Mammary epithelial cell (primary cell): Measurements from ENCODE around the gene TRIP12.

Source experiments
- EZH2 ChIP-seq: IDR thresholded peaks from 2 replicates; pipeline ENCODE4 v1.6.1; 2012; ENCODE audit warnings: low read length, inconsistent platforms, borderline replicate concordance
- TF ChIP-seq, protein P1 (sequence below), 2 donors: IDR thresholded peaks in 1 of 2; conservative IDR thresholded peaks in 1 of 2; 2 replicates each; pipeline ENCODE4 v1.5.1; 2011 to 2012; ENCODE audit warnings: inconsistent platforms in 2 of 2, low read length in 2 of 2, mild to moderate bottlenecking in 2 of 2, control low read depth in 1 of 2, low read depth in 1 of 2; ENCODE audit not compliant: insufficient read depth in 1 of 2; ENCODE audit errors: extremely low read depth in 1 of 2

DNA sequence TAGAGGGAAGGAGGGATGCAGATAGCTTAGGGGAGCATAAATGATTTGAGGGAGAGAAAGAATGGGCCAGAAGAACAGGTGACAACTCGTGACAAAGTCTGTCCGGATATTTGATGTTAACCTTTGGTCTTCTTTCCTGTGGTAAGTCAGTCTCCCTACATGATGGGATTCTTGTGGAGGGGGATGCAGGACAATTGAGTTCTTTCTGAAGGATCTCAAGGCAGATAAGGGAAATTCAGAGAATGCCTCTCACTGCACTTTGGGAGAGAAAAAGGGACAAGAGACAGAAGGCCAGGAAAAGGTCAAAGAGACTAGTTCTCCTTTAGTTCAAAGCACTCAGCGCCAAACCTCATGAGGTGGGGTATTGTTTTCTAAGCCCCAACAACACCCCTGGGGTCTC lies 34.7 kb upstream of the TRIP12 start:
- TF ChIP-seq, protein P1, sequence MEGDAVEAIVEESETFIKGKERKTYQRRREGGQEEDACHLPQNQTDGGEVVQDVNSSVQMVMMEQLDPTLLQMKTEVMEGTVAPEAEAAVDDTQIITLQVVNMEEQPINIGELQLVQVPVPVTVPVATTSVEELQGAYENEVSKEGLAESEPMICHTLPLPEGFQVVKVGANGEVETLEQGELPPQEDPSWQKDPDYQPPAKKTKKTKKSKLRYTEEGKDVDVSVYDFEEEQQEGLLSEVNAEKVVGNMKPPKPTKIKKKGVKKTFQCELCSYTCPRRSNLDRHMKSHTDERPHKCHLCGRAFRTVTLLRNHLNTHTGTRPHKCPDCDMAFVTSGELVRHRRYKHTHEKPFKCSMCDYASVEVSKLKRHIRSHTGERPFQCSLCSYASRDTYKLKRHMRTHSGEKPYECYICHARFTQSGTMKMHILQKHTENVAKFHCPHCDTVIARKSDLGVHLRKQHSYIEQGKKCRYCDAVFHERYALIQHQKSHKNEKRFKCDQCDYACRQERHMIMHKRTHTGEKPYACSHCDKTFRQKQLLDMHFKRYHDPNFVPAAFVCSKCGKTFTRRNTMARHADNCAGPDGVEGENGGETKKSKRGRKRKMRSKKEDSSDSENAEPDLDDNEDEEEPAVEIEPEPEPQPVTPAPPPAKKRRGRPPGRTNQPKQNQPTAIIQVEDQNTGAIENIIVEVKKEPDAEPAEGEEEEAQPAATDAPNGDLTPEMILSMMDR (conservative IDR thresholded peaks at IDR 0.05 in 1 of 2, IDR thresholded peaks at IDR 0.05 in 1 of 2; ENCODE audit: extremely low read depth in 1 of 2, insufficient read depth in 1 of 2, low read depth in 1 of 2, low read length in 2 of 2) = no peak
- TF ChIP-seq EZH2 = no peak
